NCI-H1092 (cell line): ENCODE measurements around the gene CACNA2D4.

Source experiments
- DNase-seq: peaks from one replicate; lab custom pipeline; 2025; lab: John Stamatoyannopoulos, UW

Gene CACNA2D4

GRCh38 chr12:1815814-1816729 lies 102.4 kb downstream of the CACNA2D4 start:
- no peak for DNase-seq

- DNase-seq = no peak
Observed at GRCh38 chr12:1815108-1815507, 103.3 kb downstream of the CACNA2D4 start.

GRCh38 chr12:1814266-1814665 lies 104.2 kb downstream of the CACNA2D4 start:
- DNase-seq = no peak

GRCh38 chr12:1812650-1813302 lies 105.7 kb downstream of the CACNA2D4 start:
- DNase-seq = no peak

GRCh38 chr12:1811948-1812291 lies 106.5 kb downstream of the CACNA2D4 start:
- DNase-seq = no peak

- no peak for DNase-seq
Observed at GRCh38 chr12:1811281-1811947, 107.0 kb downstream of the CACNA2D4 start.

- DNase-seq = no peak
Observed at GRCh38 chr12:1810931-1811280, 107.5 kb downstream of the CACNA2D4 start.

GRCh38 chr12:1810201-1810930 lies 108.1 kb downstream of the CACNA2D4 start:
- no peak for DNase-seq

- no peak for DNase-seq
Observed at GRCh38 chr12:1809591-1810190, 108.8 kb downstream of the CACNA2D4 start.

GRCh38 chr12:1808798-1809480 lies 109.5 kb downstream of the CACNA2D4 start:
- DNase-seq = no peak

GRCh38 chr12:1808036-1808797 lies 110.2 kb downstream of the CACNA2D4 start:
- no peak for DNase-seq

- no peak for DNase-seq
Observed at GRCh38 chr12:1807087-1807860, 111.2 kb downstream of the CACNA2D4 start.

GRCh38 chr12:1806301-1807086 lies 112.0 kb downstream of the CACNA2D4 start:
- DNase-seq = no peak

- no peak for DNase-seq
Observed at GRCh38 chr12:1805441-1806081, 112.9 kb downstream of the CACNA2D4 start.

GRCh38 chr12:1804545-1805332 lies 113.7 kb downstream of the CACNA2D4 start:
- DNase-seq = peak; percentile 80

GRCh38 chr12:1803736-1804135 lies 114.7 kb downstream of the CACNA2D4 start:
- no peak for DNase-seq

GRCh38 chr12:1801303-1801975 lies 117.0 kb downstream of the CACNA2D4 start:
- DNase-seq = no peak
